Testis (tissue), 2 donors: ENCODE measurements around the gene DLG5.

Experiments
- POLR2A ChIP-seq: fragments of 450-650 bp; IDR thresholded peaks from one replicate; pipeline ENCODE4 v1.6.1; 2017; ENCODE audit warnings: antibody characterized with exemption, mild to moderate bottlenecking, moderate library complexity
- TF ChIP-seq, protein P1 (sequence below), 3 experiments: fragments of 450-650 bp in 2 of 3; fragments of 200-600 bp in 1 of 3; sonication (generic) in 1 of 3; IDR thresholded peaks; one replicate each; pipeline ENCODE4 v1.5.1; 2016 to 2019; ENCODE audit warnings: antibody characterized with exemption in 3 of 3, mild to moderate bottlenecking in 2 of 3, moderate library complexity in 1 of 3

DNA sequence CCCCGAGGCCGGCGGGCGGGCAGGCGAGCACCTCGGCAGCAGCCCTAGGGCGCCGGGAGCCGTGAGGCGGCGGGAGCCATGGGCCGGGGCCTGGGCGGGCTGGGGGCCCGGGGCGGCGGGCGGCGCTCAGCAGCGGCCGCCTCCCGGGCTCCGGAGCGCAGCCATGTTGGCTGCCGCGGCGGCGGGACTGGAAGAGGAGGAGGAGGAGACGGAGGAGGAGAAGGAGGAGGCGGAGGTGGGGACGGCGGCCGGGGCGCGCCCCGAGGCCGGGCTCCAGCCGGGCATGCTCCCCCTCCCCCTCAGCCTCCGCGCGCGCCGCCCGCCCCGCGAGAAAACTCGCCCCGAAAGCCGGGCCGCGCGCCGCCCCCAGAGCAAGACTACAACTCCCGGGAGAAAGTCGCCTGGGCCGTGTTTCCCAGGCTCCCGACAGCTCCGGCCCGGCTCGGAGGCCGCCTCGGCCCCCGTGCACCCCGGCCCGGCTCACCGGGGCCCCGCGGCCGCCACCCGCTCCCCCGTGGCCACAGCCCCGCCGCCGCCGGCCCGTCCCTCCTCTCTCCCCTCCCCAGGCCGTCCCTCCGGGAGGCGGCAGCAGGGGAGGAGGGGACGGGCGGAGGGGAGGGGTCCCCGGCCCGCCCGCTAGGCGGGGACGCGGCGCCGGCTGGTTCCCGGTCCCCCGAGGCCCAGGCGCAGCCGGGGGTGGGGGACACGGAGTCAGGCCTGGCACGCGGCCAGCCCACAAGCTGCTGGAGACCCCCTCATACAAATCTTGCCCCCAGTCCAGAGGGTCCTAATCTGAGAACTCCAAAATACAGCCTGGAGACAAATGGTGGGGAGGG lies at the start of gene DLG5:
- TF ChIP-seq, protein P1, sequence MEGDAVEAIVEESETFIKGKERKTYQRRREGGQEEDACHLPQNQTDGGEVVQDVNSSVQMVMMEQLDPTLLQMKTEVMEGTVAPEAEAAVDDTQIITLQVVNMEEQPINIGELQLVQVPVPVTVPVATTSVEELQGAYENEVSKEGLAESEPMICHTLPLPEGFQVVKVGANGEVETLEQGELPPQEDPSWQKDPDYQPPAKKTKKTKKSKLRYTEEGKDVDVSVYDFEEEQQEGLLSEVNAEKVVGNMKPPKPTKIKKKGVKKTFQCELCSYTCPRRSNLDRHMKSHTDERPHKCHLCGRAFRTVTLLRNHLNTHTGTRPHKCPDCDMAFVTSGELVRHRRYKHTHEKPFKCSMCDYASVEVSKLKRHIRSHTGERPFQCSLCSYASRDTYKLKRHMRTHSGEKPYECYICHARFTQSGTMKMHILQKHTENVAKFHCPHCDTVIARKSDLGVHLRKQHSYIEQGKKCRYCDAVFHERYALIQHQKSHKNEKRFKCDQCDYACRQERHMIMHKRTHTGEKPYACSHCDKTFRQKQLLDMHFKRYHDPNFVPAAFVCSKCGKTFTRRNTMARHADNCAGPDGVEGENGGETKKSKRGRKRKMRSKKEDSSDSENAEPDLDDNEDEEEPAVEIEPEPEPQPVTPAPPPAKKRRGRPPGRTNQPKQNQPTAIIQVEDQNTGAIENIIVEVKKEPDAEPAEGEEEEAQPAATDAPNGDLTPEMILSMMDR (IDR thresholded peaks at IDR 0.05): peak in 2 of 3 experiments; percentile 4 to 13
- no peak for TF ChIP-seq POLR2A
